Glomerular endothelial cell (primary cell): ENCODE results near the gene FAM186B. TPM values are rescaled to one million over a fixed set of nuclear protein-coding genes. Genes with fewer than 3 reads are reported as not detected.

ENCODE experiments used
- DNase-seq: peaks from one replicate; pipeline ENCODE4 v3.0.0-alpha.2; 2011; ENCODE audit warnings: low read depth, low spot score; ENCODE audit errors: extremely low read depth
- total RNA-seq: library from RNA; depleted of rRNA; stranded (reverse); fragments of >200 nt; gene quantifications from 2 replicates; pipeline ENCODE4 v1.2.3, GENCODE V29; 2015

The FAM186B gene
- total RNA-seq, 1 donor from 2014 or later, result 0.12 TPM

DNA sequence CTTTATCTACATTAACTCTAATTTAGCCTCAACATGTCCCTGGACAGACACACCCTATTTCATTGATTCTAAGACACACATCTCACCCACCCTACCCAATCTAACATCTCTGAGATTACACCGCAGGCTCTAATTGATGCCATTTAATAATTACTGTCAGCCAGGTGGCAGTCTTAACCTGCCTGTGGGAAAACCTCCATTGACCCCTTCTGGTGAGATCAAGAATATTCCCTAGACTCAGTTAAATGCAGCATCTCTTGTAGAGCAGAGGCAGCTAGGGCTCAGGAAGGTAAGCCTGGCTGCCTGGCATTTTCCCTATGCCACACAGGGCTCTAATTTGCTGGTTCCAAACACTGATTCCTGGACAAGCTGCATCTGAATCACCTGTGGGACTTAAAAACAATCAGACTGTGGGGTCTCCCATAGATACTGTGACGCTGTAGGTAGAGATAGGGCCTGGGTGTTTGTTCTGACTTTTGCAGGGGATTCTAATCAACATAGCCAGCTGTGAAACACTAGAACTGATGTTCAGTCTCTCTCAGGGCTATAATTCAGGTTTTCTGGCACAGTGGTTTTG is 51.8 kb downstream of the FAM186B start:
- no peak for DNase-seq

DNA sequence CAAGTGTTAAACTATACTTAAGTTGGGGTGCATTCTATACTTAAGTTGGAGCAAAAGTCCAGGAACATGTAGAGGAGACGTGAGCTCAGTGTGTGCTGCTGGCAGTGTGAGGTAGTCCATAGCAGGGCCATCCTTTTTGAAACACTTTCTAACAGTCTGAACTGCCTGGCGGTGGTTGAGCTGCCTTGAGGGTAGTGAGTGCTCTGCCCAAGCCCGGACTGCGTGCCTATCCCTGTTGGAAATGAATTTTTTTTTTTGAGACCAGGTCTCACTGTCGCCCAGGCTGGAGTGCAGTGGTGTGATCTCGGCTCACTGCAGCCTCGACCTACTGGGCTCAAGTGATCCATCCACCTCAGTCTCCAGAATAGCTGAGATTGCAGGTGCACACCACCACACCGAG is 52.5 kb downstream of the FAM186B start:
- no peak for DNase-seq

DNA sequence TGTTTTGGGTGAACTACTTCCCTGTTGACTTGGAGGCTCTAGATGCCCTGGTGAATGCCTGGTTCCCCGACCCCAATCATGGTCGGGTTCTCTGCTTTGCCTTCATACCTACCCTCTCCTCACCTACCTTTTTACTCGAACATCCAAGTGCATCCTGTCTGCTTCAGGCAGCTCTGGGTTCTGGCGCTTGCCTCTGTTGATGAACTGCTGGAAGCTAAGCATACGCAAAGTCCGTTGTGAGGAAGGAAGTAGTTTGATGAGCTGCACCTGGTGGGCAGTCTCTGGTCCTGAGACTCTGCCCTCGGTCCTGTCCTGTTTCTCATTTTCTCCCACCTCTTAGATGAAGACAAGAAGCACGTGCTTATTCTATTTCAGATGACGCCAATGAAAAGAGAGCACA is 53.0 kb downstream of the FAM186B start:
- no peak for DNase-seq

DNA sequence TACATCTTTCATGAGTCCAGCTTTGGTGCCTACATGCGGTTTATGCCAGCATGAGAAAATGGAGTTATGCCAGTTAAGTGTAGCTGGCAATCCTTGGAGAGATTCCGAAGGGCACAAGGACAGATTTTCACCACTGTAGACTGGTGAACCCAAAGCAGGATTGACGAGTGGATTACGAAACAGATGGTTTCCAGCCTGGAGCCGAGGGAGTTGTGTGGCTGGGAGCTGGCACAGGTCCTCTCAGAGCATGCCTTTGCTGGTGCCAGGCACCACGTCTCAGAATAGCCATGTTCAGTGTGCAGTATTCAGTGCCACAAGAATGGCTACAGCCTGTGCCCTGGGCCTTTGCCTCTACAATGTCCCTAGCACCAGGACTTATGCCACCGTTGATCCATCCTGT is 53.4 kb downstream of the FAM186B start:
- no peak for DNase-seq

DNA sequence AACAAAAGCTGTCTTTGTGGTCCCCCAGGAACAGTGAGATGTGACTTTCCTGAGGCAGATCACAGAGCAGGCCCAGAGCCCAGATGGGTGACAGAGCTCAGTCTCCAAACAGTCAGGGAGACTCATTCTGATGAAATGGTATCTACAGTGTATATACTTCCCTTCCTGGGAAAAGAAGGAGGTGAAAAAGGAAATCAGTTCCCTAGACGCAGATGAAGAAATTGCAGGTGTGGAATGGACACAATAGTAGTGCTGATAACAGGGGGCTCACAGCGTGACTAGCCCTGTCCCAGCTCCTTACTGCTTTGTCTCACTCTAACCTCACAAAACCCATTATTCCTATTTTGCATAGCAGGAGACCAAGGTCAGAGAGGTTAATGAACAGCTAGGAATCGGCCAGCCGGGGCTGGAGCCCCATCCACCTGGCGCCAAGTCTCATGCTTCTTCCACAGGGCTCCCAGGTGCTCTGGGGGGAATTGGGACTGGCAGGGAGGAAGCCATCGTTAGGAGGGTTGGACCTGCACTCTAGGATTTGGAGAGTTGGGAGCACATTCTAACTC is 54.7 kb downstream of the FAM186B start:
- no peak for DNase-seq

DNA sequence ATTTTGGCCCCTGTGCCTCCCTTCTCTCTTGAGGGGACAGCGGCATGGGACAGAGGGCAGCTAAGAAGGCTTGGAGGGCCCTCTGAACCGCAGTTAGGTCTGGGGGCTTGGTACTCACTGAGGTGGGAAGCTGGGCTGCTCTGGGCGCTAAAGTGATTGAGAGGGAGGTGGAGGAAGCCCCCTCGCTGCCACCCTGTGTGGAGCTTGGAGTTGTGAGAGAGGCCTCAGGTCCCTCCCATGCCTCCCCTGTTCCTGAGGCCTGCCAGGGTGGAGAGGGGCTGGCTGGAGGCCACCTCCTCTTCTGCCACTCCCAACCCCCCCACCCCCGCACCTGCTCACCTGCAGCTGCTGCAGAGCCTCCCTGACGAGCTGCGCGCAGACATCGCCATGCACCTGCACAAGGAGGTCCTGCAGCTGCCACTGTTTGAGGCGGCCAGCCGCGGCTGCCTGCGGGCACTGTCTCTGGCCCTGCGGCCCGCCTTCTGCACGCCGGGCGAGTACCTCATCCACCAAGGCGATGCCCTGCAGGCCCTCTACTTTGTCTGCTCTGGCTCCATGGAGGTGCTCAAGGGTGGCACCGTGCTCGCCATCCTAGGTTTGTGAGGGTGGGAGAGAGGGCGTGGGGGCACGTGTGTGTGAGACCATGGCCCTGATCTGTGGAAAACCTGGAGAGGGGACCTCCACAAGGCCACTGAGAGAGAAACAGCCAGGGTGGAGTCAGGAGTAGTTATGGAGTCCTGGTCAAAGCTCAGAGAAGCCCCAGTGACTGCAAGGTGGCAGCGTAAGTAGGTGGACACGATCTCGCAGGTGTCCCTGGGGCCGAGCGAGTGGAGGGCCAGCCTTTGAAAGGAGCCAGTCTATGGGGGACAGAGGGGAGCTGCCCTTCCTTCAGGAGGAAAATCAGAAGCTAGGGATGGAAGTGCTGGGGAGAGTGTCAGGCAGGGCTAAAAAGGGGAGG is 55.4 kb downstream of the FAM186B start:
- no peak for DNase-seq

DNA sequence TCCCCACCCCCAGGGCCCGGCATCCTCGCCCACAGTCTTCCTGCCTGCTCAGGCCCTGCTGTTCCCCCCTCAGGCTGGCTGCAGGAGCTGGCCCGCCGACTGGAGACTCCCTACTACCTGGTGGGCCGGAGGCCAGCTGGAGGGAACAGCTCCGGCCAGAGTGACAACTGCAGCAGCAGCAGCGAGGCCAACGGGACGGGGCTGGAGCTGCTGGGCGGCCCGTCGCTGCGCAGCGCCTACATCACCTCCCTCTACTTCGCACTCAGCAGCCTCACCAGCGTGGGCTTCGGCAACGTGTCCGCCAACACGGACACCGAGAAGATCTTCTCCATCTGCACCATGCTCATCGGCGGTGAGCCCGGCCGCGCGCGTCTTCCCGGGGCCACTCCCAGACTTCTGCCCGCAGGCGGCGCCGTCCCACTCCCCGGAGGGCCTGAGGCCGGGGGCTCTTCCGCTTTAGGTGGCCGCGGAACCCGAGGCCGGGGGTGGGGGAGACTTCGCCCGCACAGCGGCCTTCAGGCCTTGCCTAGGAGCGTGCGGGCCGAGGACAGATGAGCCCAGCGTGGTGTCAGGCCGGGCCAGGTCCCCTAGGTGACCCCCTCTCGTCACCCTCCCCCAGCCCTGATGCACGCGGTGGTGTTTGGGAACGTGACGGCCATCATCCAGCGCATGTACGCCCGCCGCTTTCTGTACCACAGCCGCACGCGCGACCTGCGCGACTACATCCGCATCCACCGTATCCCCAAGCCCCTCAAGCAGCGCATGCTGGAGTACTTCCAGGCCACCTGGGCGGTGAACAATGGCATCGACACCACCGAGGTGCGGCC is 56.4 kb downstream of the FAM186B start:
- no peak for DNase-seq

DNA sequence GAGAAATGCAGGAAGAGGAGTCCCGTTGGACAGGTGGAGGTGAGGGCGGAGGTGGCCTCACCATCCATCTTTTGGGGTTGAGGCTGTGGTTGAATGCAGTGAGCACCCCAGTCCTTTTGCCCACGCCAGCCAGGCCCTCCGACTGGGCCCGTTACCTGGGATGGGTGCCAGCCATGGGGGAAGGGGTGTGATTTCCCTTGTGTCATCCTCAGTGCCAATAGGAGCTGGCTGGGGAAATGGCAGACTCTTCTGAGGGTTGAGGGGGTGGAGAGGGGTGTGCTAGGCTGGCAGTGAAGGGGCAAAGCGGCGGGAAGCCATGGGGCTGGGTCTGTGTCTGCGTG is 57.0 kb downstream of the FAM186B start:
- no peak for DNase-seq

DNA sequence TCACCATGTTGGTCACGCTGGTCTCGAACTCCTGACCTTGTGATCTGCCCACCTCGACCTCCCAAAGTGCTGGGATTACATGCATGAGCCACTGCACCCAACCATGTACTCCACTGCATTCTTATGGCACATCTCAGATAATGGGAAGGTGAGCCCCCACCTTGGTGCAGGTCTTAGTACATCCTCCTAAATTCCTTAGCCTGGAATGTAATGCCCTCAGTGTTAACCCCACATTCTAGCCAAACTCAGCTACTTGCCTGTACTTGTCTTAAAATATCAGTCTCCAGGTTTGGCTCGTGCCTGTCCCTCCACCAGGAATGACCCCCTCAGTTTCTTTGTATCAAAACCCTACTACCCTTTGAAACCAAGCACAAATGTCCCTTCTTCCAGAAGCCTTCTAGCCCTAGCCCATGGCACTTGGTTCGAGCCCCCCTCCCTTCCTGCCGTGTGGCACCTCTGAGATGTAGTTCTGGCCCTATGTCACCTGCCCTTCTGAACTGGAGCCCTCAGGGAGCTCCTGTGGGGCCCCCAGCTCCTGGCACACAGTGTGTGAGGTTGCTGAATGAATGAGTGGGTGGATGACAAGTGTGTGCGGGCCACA is 58.2 kb downstream of the FAM186B start:
- DNase-seq, result no peak

DNA sequence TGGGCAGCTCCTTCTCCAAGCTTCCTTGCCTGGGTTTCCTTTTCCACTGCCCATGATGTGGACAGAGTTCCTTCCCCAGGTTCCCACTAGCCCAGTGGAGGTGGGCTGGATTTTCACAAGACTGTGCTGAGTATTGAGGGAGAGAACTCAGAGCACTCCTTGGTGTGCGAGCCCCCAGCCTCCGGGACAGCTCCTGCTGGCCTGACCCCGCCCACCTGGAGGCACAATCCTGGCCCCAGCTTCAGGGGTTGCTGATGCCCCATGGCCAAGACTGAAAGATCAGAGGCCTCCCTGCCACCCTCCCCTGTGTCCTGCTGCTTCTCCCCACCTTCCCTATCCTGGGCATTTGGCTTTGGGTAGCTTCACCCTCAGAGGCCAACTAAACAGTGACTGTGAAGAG is 59.0 kb downstream of the FAM186B start:
- no peak for DNase-seq

DNA sequence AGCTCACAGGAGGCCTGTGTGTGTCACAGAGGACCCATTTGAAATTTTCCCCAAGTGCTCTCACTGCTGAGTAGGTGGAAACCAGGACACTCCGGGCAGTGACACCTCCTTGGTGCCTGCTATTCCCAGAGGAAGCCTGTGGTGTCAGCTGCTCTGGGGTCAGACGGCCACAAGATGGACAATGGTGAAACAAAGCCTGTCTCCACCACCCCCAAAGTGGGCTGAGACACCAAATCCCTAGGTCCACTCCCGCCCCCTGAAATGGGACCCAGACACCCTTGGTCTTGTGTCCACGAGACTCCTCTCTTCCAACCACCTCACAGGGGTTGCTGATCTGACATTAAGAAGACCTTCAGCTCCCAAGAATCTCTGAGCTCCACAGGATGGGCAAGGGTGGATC is 59.6 kb downstream of the FAM186B start:
- no peak for DNase-seq

DNA sequence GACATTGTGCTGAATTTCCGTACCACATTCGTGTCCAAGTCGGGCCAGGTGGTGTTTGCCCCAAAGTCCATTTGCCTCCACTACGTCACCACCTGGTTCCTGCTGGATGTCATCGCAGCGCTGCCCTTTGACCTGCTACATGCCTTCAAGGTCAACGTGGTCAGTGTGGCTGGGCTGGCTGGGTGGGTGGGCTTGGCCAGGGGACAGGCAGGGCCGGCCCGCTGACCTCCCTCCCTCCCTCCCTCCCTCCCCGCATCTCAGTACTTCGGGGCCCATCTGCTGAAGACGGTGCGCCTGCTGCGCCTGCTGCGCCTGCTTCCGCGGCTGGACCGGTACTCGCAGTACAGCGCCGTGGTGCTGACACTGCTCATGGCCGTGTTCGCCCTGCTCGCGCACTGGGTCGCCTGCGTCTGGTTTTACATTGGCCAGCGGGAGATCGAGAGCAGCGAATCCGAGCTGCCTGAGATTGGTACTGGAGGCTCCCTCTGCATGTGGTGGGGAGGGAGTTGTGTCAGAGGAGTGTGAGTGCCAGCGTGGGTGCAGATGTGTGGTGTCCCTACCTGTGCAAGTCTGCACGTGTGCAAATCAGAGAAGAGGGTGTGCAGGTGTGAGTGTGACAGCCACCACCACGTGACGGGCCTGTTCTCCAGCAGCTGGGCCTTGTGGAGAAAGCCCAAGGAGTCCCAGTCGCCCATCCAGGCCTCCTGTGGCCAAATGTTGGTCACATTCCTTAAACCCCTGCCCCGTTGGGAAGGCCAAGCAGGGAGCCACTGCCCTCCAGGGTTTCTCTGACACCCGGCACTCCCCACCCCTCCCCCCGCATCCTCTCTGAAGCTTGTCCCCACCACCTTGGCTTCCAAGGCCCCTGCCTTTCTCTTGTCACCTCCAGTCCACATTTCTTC is 61.3 kb downstream of the FAM186B start:
- no peak for DNase-seq

DNA sequence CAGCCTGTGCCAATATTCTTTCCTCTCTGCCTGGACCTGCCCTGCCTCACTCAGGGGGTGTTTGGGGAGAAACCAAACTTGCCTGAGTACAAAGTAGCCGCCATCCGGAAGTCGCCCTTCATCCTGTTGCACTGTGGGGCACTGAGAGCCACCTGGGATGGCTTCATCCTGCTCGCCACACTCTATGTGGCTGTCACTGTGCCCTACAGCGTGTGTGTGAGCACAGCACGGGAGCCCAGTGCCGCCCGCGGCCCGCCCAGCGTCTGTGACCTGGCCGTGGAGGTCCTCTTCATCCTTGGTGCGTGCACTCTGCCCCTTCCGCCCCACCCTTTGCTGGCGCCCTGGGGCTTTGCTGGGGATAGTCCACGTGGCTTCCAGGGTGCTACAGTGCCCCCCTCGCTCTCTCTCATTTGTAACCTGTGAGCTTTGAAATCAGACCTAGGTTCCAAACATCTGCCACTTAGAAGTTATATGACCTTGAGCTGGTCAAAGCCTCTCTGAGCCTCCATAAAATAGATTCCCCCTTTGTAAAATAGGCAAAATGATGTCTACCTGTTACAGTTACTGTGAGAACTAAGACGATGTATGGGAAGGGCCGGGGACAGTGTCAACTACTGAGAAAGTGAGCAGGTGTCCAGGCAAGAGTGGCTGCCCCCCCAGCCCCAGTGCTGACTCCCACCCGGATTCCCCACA is 62.1 kb downstream of the FAM186B start:
- DNase-seq, result no peak

DNA sequence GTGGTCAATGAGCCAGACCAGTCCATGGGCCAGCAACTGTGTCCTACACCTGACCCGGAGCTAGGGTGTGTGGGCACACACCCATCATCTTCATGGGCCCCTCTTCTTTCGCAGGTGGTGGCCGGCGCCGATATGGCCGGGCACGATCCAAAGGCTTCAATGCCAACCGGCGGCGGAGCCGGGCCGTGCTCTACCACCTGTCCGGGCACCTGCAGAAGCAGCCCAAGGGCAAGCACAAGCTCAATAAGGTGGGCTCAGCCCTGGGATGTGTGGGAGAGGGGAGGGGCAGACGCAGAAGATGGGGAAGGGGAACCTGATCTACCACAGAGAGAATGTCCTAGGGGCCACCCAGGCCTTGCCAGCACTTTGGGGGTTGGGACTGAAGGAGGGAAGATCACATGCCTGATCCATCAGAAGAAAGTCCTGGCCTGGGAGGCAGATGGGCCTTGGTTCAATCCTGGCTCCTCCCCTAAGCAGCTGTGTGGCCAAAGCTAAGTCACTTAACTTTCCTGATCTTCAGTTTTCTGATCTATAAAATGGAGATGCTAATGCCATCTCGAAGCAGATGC is 62.8 kb downstream of the FAM186B start:
- no peak for DNase-seq

DNA sequence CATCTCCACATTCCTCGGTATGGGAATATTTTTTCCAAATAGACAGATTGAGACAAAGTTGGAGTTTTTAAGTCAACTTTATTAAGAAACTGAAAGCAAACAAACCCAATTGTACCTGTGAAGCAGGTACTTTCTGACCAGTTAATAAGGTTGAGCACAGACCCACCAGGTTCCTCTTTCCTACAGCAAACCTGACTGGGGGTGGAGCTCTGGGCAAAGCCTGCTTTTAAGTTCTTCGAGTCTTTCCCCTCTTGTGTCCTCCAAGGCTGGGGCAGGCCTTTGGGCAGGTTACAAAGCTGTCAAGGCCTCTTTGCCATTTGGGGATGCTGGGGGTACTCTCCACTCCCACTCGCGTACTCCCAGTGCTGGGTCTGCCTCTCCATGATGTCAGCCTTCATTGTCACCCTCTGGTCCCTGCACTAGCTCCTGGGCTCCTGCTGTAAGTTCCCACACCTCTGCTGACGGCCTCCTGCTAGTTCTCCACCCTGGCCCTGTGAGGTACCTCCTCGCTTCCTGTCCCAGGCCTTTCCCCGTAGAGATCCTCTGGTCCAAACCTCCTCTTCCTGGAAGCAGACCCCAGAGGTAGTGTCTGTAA is 63.4 kb downstream of the FAM186B start:
- no peak for DNase-seq

DNA sequence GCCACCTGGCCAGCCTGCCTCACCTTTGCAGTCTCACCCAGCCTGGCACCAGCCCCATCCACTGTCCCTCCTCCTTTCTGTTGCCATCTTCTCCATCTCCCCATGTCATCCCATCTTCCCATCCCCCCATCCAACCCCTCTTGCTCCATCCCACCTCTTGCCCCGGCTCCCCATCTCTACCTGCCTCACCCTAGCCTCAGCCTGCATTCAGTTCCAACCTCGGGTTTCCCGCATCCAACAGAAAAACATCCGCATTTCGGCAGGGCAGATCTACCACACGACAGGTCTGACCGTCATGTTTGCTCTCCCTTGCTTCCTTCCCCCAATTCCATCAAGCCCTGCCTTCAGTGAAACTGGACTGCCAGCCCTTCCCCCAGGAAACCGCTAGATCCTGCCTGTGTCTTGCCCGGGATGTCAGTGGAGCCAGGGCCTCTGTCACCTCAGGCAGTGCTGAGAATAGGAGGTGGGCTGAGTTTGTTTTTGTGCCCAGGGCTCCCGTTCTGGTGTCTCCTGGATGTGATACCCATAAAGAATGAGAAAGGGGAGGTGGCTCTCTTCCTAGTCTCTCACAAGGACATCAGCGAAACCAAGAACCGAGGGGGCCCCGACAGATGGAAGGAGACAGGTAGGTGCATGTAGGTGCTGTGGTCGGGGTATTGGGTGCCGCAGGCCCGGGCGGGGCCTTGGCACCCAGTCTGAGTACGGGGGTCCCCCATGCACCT is 64.1 kb downstream of the FAM186B start:
- no peak for DNase-seq

DNA sequence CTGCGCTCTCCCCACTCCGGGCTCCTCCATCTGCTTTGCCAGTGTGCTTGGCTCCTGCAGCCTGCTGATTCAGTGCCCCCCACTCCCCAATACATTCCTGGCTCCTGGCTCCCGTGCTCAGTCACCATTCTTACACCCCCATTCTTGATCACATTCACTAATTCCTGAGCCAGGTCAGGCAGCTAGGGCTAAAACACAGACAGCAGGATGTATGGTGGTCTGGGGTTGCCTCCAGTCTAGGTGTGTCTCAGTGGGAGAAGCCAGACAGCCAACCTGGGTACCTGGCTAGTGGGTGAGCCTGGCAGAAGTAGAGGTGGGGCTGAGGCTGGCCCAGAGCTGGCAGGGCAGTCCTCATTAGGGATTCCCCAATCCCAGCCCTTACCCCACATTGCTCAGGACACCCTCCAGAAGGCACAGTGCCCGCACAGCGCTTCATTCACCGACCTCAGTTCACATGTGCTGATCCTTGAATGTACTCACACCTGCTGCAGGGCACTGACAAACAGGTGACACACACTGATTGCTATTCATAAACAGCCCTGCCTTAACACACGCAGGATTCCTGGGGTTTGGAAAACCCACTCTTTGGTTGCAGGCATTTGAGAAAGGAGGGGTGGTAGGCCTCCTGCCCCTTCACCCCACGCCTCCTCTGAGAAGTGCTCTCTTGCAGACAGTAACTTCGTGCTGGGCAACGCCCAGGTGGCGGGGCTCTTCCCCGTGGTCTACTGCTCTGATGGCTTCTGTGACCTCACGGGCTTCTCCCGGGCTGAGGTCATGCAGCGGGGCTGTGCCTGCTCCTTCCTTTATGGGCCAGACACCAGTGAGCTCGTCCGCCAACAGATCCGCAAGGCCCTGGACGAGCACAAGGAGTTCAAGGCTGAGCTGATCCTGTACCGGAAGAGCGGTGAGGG is 65.0 kb downstream of the FAM186B start:
- DNase-seq, result no peak
